Large intestine (tissue), 3 donors: ENCODE data around the gene SLC2A1. TPM values are rescaled to one million over a fixed set of nuclear protein-coding genes. Genes with fewer than 3 reads are reported as not detected.

Source experiments
- DNase-seq, 2 donors: peaks; one replicate each; pipeline versions ENCODE4 v3.0.0 to v3.0.0-alpha.2; 2013
- H3K27ac ChIP-seq: one replicate; pipeline ENCODE4 v1.5.1; 2013; ENCODE audit warnings: low read length
- H3K27me3 ChIP-seq: 2 replicates; pipeline ENCODE4 v1.6.1; 2013; ENCODE audit warnings: low read length; ENCODE audit not compliant: control insufficient read depth, insufficient read depth
- H3K36me3 ChIP-seq: 2 replicates; pipeline ENCODE4 v1.6.1; 2013; ENCODE audit warnings: low read length; ENCODE audit not compliant: control insufficient read depth, insufficient read depth
- H3K4me1 ChIP-seq: one replicate; pipeline ENCODE4 v1.6.1; 2013; ENCODE audit warnings: low read length; ENCODE audit not compliant: control insufficient read depth, insufficient read depth
- H3K4me3 ChIP-seq: one replicate; pipeline ENCODE4 v1.5.1; 2013; ENCODE audit warnings: low read length
- H3K9me3 ChIP-seq: one replicate; pipeline ENCODE4 v1.6.1; 2013; ENCODE audit warnings: mild to moderate bottlenecking, low read depth, low read length, moderate library complexity; ENCODE audit not compliant: control insufficient read depth
- WGBS: methylation state at CpG from one replicate; pipeline ENCODE4 v1.1.5; 2013; ENCODE audit warnings: low lambda C conversion rate; ENCODE audit not compliant: insufficient coverage; 5-methylcytosine and 5-hydroxymethylcytosine counted together
- polyA plus RNA-seq: library from polyadenylated mRNA; unstranded; fragments of 120-200 nt; gene quantifications from one replicate; pipeline ENCODE4 v1.2.1, GENCODE V29; 2013

Gene SLC2A1
- polyA plus RNA-seq, 1 donor, result 58.7 TPM

DNA sequence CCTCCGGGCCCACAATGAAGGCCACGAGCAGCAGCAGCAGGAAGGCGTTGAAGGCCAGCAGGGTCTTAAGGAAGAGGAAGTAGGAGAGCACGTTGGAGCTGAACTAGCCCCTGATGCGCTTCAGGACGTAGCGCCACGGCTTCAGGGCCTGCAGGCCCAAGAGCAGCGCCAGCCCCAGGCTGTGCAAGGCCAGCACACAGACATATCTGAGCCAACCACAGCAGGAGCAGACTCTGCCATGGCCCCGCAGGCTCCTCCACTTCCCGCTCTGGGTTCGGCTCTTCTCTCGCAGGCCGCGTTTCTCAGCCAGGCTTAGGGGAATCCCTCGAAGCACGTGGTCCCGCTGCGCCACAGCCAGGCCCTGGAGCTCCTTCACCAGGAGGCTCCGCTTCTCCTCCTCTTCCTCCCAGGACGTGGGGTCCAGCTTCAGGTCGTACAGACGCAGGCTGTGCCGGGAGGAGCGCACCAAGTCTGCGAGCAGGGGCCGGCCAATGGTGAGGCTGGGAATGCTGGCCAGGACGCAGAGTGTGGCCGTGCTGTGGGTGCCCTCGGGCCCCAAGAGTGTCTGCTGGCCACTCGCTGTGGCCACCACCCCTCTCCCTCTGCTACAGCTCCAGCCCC, 70.5 kb downstream of the SLC2A1 start:
- H3K9me3 ChIP-seq, result peaks cover 8% of the 10 kb centered on the region
- H3K27ac ChIP-seq, result no peak overlapping the region
- peaks cover 1% of the 10 kb centered on the region for H3K27me3 ChIP-seq
- WGBS, result no CpG with 5 or more reads among the region's 31 CpGs
- DNase-seq, result no peak
- no peak overlapping the region for H3K4me3 ChIP-seq
- no peaks in the 10 kb centered on the region for H3K36me3 ChIP-seq
- H3K4me1 ChIP-seq, result no peaks in the 10 kb centered on the region

DNA sequence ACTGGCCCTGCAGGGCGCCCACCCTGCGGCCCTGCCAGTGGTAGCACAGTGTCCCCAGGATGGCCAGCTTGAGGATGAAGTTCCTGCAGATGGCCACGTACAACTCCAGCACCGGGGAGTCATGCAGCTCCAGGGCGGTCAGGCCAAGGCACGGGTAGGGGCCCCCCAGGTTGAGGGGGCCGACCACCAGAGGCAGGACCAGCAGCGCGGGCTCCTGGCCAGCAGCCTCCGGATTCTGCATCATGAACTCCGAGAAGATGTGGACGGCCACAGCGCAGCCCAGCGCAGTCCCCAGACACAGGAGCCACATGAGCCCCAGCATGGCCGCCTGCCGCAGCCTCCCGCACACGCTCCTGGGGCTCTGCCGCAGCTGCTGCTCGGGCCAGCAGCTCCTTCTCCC, 71.3 kb downstream of the SLC2A1 start:
- H3K36me3 ChIP-seq, result no peaks in the 10 kb centered on the region
- no peak overlapping the region for H3K4me3 ChIP-seq
- peaks cover 8% of the 10 kb centered on the region for H3K9me3 ChIP-seq
- H3K27me3 ChIP-seq, result no peaks in the 10 kb centered on the region
- no CpG with 5 or more reads among the region's 20 CpGs for WGBS
- no peak for DNase-seq
- H3K27ac ChIP-seq, result no peak overlapping the region
- H3K4me1 ChIP-seq, result no peaks in the 10 kb centered on the region

DNA sequence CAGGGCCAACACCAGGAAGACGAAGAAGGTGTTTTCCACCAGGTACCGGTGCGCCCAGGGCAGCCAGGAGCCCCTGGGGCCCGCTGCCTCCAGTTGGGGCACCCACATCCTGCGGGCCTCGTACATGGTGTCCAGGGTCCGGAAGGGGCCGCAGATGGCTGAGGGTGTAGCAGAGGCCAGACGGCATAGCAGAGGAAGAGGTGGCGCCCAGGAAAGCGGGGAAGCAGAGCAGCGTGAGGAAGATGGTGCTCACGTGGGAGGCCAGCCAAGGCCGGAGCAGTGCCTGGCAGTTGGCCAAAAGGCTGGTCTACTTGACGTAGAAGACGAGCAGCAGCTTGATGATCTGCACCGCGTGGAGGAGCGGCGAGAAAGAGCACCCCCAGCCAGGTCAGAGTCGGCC, 71.9 kb downstream of the SLC2A1 start:
- H3K27me3 ChIP-seq, result no peaks in the 10 kb centered on the region
- H3K4me3 ChIP-seq, result no peak overlapping the region
- H3K27ac ChIP-seq, result no peak overlapping the region
- H3K9me3 ChIP-seq, result peaks cover 8% of the 10 kb centered on the region
- no peaks in the 10 kb centered on the region for H3K36me3 ChIP-seq
- WGBS, result no CpG with 5 or more reads among the region's 21 CpGs
- no peaks in the 10 kb centered on the region for H3K4me1 ChIP-seq
- DNase-seq, result no peak

DNA sequence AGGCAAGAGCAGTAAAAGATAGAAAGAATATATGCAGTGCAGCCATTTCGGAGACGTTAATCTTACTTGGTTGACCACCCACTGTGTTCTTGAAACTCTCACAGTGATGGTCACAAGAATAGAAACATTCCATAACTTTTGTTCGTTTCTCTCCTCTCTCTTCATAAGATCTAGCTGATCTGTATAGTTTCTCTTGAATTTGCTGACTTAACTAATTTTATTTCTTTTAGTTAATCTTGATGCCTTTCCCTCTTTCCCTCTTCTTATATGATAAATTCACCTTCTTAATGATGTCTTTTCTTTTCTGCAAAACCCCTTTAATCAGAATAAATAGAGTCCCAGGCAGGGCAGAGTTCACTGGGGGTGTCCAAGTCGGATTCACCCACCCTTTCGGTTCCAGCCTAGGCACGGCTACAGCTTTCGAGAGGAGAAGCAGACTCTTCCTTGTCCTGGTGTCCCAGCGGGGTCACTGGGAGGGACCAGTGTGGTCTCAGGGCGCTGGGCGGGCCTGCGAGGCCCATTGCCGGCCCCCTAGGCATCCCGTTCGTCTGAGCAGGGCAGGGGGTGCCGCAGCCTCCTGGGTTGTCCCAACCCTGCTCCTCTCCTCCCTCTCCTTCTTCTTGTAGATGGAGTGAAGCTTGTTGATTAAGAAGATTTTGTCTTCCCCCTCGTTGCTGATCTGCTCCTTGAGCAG, 72.5 kb downstream of the SLC2A1 start:
- DNase-seq, result no peak
- H3K27me3 ChIP-seq, result no peaks in the 10 kb centered on the region
- H3K4me3 ChIP-seq, result no peak overlapping the region
- WGBS, result 88% methylated on average over 3 of the region's 16 CpGs
- H3K4me1 ChIP-seq, result no peaks in the 10 kb centered on the region
- H3K36me3 ChIP-seq, result no peaks in the 10 kb centered on the region
- H3K9me3 ChIP-seq, result peaks cover 8% of the 10 kb centered on the region
- no peak overlapping the region for H3K27ac ChIP-seq

DNA sequence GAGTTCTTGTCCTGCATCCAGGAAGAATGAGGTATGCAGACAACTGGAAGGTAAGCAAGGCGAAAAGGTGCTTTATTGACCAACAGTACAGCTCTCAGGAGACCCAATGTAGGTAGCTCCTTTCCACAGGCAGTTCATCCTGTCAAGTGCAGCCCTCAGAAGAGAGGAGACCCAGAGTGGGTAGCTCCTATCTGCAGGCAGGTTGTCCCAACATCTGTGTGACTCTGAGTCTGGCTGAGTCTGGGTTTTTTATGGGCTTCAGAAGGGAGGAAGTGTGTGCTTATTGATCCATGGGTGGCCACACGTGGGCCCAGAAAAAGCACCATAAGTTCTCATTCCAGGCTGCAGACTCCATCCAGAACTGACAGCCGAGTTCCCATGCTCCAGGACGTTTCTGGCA, 78.3 kb downstream of the SLC2A1 start:
- H3K27ac ChIP-seq, result no peak overlapping the region
- H3K4me1 ChIP-seq, result no peaks in the 10 kb centered on the region
- no peaks in the 10 kb centered on the region for H3K36me3 ChIP-seq
- no peak overlapping the region for H3K4me3 ChIP-seq
- H3K9me3 ChIP-seq, result peaks cover 4% of the 10 kb centered on the region
- H3K27me3 ChIP-seq, result peaks cover 8% of the 10 kb centered on the region
- WGBS, result no CpG with 5 or more reads among the region's 4 CpGs
- DNase-seq, result no peak

DNA sequence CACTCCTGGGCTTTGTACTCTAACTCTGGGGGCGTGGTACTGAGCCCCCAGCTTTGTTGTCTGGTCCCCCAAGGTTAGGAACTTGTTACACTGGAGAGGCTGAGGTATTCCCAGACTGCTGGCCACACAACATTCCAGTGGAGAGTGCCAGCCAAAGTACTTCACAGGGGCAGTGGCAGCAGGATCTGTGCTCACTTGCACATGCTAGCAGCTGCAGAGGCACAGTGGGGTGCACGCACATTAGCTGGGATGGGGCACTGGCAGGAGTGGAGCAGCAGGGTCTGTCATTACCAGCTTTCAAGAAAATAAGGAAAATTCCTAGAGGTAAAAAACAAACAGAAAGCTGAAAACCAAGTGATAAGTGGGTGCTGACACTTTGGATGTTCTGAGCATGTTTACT, 81.3 kb downstream of the SLC2A1 start:
- no CpG with 5 or more reads among the region's 2 CpGs for WGBS
- H3K27ac ChIP-seq, result no peak overlapping the region
- H3K4me3 ChIP-seq, result no peak overlapping the region
- no peaks in the 10 kb centered on the region for H3K4me1 ChIP-seq
- peaks cover 8% of the 10 kb centered on the region for H3K27me3 ChIP-seq
- DNase-seq, result no peak
- H3K9me3 ChIP-seq, result peaks cover 4% of the 10 kb centered on the region
- H3K36me3 ChIP-seq, result no peaks in the 10 kb centered on the region

DNA sequence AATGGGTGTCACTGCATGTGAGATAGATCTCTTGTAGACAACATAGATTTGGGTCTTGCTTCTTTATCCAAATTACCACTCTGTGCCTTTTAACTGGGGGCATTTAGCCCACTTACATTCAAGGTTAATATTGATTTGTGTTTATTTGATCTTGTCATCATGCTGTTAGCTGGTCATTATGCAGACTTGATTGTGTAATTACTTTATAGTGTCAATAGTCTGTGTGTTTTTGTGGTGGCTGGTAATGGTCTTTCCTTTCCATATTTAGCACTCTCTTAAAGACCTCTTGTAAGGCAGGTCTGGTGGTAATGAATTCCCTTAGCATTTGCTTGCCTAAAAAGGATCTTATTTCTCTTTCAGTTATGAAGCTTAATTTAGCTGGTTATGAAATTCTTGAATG, 82.7 kb downstream of the SLC2A1 start:
- H3K27me3 ChIP-seq, result peaks cover 8% of the 10 kb centered on the region
- no peak overlapping the region for H3K4me3 ChIP-seq
- no peak overlapping the region for H3K27ac ChIP-seq
- no peak for DNase-seq
- H3K36me3 ChIP-seq, result no peaks in the 10 kb centered on the region
- no peaks in the 10 kb centered on the region for H3K4me1 ChIP-seq
- H3K9me3 ChIP-seq, result peaks cover 4% of the 10 kb centered on the region

Other genes starting within 250 kb of the SLC2A1 start
- gene CLDN19, start 218.6 kb downstream of the SLC2A1 start, polyA plus RNA-seq, result 1.5 TPM
- gene P3H1, start 191.8 kb downstream of the SLC2A1 start, polyA plus RNA-seq, result 23.2 TPM
- gene C1orf50, start 191.6 kb downstream of the SLC2A1 start, polyA plus RNA-seq, result 8.4 TPM
- gene TMEM269, start 173.9 kb downstream of the SLC2A1 start, polyA plus RNA-seq, result 0.10 TPM
- 21.8 TPM for gene ERMAP, start 141.7 kb downstream of the SLC2A1 start, polyA plus RNA-seq
- gene SVBP, start 141.5 kb downstream of the SLC2A1 start, polyA plus RNA-seq, result 39.1 TPM
- 11.8 TPM for gene ZNF691, start 112.3 kb downstream of the SLC2A1 start, polyA plus RNA-seq
- 53.1 TPM for gene EBNA1BP2, start 213.4 kb upstream of the SLC2A1 start, polyA plus RNA-seq
- gene CFAP57, start 213.5 kb upstream of the SLC2A1 start, polyA plus RNA-seq, result 0.25 TPM